GM19468 (cell line): ENCODE data around the gene EIF2S1.
"Not testable (repeated sequence)": the region's sequence is repeated elsewhere in the genome, so short reads cannot be mapped to it uniquely, and the experiment has no call there.

Experiments used
- ATAC-seq: cut with Tn5 transposase; IDR thresholded peaks from one replicate; pipeline ENCODE4 v1.9.1; 2021; ENCODE audit warnings: mild to moderate bottlenecking, moderate library complexity, moderate number of reproducible peaks; ENCODE audit not compliant: unreplicated experiment; ENCODE audit errors: extremely low read depth

The EIF2S1 gene

DNA sequence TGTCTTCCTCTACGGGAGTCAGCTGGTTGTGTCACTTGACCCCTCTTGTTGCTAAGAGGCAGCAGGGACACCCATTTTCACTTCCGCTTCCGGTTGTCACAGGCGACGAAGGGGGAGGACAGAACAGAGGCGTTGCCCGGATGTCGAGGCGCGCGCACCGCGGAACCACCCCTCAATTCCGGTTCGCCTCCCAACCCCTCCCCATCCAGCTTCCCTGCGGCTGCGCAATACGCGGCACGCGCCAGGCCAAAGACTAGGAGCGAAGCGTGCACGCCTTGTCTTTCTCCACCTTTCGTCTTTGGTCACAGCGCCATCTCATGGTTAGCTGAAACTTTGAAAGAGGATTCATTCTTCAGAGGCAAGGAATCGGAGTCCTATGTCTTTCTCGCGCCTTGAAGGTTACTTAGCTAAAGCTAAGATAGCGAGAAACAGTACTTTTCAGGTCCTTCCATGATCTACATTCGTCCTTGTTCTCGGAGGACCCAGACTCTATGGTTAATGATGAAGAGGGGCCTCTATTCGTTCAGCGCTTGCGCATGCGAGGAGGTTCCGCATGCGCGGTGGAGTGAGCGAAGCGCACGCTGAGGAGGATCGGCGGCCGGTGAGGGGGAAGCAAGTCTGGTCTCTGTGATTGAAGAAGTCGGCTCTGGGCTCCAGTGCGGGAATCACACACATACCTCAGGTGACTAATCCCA is at the start of gene EIF2S1, which contains the start of gene ATP6V1D:
Gene EIF2S1, plus strand, starts transcription at position 554 of the 695 bp plus-strand sequence. CDS start 4,440 bp downstream, outside the sequence.
Gene ATP6V1D, minus strand, starts transcription at position 30 of the 695 bp plus-strand sequence. CDS start 106 bp downstream, outside the sequence.
- peak; percentile 89 for ATAC-seq

DNA sequence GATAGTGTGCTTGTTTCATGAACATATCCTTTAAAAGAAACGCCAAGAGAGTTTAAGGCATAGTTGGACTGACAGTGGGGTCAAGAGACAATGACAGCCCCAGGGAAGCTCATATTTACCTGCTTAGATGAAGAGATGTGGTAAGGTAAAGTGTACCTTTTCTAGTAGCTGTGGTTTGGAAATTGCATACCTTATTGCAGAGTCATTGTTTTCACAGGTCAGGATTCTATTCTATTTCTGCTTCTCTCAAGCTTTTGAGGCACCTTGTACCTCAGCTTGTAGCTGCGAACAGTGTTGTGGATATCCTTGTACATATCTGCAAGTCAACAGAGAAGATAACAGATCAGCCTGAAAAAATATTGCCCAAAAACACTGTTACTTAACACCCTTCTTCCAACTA is 48.3 kb upstream of the EIF2S1 start:
- ATAC-seq, result no peak

DNA sequence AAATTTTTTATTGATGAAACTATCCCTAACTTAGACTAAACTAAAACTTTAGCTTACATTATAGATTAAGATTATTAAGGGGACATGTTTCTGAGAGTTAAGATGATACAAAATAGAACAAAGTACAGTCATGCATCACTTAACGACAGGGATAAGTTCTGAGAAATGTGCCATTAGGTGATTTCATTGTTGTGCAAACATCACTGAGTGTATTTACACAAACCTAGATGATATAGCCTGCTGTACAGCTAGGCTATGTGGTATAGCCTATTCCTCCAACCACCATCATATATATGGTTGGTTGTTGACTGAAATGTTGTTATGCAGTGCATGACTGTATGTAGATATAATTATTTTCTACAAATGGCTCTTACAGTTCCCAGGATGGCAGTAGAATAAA is 47.0 kb upstream of the EIF2S1 start:
- ATAC-seq, result no peak

DNA sequence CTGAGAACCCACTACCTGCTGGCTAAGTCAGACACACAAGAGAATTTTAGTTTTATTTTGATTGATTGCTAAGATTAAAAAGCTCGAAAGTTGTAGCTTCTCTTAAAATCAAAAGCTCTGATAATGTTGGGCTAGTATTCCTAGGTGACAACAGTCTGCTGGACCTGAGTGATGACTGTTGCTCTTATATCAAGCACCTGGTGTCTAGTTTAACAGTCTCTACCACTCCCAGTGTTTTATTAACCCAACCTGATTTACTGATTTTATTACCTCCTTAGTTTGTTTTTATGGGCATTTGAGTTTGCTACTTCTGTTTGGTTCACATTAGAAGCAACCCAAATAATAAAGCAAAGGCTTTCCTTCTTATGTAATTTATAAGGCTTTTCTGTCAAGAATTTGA is 42.3 kb upstream of the EIF2S1 start:
- no peak for ATAC-seq

DNA sequence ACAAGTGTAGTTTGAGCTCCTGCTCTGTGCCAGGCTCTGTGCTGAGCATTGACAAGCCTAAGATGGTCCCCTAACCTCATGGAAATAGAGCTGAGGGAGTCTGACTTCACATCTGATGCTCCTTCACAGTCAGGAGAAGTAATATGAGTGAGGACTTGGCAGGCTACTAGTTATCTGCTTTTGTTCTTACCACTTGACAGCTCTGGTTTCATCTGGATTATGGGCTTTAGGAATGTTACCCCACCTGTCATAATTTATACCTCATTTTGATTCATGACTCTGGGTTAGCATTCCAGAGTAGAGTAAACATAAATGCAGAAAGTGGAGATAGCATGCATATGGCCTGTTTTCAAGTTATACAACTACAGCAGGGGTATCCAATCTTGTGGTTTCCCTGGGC is 41.0 kb upstream of the EIF2S1 start:
- ATAC-seq, result no peak

DNA sequence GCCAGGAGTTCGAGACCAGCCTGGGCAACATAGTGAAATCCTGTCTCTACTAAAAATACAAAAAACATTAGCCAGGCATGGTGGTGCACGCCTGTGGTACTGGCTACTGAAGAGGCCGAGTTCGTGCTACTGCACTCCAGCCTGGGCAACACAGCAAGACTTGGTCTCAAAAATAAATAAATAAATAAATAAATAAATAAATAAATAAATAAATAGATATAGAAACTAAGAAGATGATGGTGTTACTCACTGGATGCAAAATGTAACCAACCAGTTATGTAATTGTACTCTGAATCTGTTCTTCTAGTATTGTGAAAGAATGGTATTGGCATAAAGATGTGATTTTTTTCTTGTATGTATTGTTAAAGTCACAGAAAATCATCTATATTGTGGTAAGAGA is 30.5 kb upstream of the EIF2S1 start:
- ATAC-seq, result not testable (repeated sequence)

DNA sequence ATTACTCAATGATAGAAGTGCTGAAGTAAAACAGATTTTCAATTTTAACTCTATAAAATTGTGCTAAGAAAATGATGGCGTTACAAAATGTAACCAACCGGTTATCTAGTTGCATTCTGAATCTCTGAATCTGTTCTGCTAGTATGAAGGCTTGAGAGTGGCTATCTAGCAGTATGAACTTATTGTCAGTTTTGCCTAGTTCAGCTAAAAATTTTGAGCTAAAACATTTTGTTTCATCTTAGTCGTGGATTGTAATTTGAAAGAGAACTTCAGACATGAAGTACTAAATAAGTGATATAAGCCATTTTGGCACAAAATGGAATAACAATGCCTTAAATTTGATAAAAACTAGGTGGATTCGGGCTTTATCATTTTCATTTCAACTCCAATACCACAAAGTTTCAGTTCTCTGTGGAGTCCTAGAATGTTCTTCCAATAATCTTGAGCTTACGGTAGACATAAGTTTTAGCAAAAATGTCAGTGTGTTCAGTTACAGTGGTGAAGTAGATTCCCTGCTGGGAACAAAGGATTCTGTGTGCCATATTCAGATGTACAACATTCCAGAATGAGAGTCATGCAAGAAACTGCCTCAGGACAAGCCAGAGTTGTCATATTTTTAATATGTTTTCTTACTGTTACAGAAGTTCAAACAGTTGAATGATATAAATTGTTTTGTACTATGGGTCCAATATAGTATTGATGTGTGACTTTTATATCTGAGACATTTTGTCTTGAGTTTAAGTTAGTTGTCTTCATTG is 28.6 kb upstream of the EIF2S1 start:
- no peak for ATAC-seq

DNA sequence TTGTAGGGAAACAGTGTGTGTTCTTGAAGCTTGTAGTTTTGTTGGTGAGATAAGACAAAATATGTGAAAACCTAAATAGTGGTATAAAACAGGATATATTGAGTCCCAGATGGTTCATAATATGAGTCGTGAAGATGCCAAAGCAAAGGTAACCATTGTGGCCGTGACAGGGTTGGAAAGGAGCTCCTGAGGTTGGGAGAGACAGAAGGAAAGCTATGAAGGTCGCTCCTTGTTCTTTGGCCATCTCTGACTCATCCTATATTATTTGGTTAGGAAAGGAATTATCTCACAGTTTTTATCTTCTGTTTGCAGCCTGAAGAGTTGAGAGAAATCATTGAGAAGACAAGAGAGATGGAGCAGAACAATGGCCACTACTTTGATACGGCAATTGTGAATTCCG is 27.7 kb upstream of the EIF2S1 start:
- ATAC-seq, result no peak

DNA sequence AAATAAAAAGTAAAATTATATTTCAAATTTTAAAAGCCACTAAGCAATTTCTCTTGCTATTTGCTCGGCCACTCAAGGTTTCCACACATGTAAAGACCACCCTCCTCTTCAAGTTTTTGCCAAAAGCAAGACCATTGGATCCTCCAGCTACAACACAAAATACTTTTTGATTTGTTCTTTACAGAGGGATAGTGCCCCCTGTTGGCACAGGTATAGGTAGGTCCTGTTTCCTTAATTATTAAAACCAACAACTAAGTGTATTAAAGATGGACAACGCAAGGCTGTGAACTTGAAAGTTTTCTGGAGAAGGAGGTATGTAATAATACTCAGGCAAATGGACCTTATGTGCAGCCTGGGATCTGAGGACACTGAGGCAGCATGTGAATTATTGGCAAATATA is 24.3 kb upstream of the EIF2S1 start:
- no peak for ATAC-seq

DNA sequence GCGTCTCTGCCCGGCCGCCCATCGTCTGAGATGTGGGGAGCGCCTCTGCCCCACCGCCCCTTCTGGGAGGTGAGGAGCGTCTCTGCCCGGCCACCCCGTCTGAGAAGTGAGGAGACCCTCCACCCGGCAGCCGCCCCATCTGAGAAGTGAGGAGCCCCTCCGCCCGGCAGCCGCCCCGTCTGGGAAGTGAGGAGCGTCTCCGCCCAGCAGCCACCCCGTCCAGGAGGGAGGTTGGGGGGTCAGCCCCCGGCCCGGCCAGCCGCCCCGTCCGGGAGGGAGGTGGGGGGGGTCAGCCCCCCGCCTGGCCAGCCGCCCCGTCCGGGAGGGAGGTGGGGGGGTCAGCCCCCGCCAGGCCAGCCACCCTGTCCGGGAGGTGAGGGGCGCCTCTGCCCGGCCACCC is 18.9 kb upstream of the EIF2S1 start:
- not testable (repeated sequence) for ATAC-seq

DNA sequence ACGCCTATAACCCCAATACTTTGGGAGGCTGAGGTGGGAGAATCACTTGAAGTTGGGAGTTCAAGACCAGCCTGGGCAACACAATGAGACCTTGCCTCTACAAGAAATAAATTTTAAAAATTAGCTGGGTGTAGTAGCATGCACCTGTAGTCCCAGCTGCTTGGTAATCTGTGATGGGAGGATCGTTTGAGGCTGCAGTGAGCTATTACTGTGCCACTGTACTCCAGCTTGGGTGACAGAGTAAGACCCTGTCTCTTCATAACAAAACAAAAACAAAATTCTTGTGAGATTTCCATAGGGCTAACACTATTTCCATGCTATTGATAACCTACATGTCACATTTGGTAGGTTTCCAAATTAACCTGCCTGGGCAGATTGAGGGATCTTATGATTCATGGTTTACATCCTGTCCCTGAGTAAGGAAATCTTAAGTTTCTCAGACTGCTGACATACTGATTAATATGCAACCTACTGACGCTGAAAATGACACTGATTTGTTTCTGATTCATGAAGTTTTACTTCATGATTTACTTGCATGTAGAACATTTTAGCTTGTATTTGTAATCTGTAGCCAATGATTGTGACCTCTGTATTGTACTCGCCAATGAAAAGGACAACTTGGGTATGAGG is 16.4 kb upstream of the EIF2S1 start:
- ATAC-seq, result no peak

DNA sequence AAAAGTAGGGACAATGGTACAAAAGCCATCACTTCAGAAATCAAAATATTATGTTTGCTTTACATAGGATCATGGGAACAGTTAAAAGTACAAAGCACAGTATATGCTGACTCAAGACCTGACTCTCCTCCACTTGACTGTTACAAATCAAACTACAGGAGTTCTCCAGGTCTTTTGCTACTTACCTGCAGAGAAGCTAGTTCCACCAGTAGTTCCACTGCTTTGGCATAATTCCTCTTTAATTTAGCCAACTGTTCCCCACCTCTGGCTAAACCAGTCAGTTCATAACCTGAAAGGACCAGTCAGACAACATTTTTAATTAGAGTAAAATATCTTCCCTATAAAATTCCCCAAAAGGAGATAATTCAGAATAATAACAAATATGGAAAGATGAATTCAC is 14.5 kb upstream of the EIF2S1 start:
- no peak for ATAC-seq

DNA sequence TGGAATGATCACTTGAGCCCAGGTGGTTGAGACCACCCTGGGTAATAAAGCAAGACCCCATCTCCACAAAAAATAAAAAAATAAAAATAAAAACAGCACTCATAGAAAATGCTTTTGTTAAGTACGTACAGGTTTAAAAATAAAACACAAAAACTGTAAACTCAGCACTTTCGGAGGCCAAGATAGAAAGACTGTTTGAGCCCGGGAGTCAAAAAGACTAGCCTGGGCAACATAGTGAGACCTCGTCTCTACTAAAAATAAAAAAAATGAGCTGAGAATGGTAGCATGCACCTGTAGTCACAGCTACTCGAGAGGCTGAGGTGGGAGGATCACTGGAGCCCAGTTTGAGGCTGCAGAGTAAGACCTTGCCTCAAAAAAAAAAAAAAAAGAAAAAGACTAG is 8.1 kb upstream of the EIF2S1 start:
- ATAC-seq, result no peak

DNA sequence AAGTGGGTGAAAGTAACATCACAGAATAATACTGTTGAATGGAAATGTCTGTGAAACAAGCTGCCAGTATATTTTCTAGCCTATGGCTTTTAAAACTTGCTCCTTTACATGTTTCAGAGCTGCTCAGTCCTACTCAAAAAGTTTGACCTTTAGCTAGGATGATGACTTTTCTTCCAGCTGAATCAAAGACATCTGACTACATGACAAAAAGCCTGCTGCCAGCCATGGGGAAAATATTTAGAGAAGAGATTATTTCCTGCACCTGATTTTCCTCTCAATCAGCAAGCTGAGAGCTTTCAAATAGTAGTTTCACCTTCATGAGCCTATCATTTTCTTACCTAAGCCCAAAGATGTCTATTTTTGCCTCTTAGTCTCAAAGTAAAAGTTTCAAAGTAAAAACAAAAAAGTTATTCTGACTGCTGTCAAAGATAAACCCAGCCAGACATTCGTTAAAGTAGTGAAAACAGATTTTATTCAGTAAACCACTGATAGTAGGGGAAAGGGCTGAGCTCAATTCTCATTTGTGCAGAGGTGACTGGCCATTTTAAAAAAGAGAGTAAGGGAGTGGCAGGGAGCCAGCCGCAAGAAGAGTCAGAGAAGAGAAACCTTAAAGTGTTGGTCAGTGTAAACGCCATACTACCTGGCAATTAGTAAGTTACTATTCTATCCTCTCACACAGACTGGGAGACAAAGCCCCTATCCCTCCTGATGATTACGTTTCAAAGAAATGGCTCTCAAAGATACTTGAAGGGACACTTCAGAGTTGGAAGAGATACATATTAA is 2.8 kb upstream of the EIF2S1 start:
- ATAC-seq, result no peak

DNA sequence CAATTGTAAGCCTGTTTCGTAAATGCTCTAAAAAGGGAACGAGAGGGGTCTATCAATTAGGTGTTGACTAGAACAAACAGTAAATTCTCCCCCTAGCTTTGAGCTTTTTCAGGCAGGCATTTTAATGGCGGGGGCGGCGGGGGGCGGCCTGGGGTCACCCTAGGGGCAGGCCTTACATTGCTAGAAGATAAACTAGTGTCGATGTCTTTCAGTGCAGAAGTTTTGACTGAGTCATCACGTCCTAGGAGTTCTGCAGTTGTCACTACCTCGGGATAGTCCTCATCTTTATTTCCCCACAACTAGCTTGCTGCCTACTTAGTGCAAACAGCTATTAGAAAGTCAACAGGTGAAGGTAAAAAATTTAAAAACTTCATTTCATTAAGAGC is 2.2 kb upstream of the EIF2S1 start:
- no peak for ATAC-seq

DNA sequence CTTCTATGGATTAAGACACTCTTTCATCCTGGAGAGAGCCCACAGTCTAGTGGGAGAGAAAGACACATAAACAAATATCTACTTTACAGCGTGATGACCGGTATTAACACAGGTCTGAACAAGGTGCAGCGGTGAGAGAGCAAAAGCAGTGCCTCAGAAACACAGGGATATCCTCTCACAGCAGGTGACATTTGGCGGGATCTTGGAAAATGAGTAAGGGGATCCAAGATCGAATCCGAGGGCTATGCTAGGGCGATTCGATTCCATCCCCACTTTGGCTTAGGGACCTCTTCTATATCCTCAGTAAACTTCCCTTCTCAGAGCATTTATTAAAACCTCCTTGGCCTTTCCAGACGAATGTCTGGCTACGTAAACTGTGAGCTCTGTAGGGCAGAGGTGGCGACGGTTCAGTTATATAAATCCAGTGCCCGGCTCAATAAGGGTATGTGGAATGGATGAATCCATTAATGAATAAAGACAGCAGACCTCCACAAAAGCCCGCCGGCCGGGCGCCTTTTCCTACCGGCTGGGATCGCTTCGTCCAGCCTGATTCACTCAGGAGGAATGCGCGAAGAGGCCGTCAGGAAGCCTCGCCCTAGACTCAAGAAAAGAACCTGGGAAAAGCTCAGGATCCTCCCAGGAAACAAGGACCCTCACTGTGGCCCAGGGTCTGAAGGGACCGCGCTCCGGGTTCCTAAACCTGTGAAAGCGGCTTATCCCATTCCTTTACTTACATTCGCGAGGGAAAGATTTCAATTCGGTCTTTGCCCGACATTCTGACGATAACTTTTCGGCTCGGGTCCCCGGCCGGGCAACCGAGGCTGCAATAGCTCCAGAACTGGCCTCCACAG is 979 bp upstream of the EIF2S1 start:
- no peak for ATAC-seq

DNA sequence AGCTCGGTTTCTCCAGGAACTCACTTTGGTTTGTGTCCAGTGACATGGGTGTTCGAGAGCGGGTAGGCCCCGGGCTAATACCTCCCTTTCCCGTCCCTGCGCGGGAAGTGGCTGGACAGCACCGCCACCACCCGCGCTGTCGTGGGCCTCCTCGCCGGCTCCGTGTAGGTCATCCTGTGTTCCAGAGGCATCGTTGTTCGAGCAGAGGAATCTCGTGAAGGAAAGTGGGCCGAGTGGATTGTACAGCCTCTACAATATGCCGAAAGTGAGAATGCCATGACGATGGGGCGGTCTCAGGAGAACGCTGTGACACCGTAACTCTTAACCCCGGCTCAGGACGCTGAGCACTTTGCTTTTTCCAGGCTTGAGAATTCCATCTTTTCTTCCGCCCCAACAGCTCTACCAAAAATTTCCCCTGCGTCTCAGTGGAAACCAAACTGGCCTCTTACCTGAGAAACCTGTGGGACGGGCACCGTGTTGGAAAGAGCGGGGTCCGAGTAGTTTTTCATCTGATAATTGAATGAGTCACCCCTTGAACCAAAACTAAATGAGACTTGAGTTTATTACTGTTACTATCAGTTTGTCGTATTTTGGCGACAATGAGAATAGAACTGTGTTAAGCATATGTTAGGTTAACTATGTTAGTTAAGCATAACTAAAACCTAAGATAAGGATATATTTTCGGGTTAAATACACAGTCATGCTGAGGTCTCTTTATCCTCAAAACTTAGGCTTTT is 510 bp downstream of the EIF2S1 start:
- ATAC-seq, result peak; percentile 1

DNA sequence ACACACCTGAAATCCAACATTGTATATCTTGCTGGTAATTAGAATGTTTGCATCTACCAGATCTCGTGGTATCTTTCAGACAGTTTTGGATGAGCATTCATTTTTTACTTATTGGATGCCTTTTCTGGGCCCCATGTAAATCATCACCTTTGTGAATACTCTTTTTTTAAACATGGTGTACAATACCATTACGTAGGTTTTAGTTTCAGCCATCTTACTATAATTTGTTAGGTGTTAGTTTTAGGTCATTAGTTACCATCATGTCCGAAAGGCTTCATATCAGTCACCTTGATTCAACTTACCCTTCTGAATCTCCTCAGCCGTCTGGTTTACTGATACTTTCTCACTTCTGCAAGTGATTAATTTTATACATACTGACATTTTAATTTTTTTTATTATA is 5.3 kb downstream of the EIF2S1 start:
- no peak for ATAC-seq

DNA sequence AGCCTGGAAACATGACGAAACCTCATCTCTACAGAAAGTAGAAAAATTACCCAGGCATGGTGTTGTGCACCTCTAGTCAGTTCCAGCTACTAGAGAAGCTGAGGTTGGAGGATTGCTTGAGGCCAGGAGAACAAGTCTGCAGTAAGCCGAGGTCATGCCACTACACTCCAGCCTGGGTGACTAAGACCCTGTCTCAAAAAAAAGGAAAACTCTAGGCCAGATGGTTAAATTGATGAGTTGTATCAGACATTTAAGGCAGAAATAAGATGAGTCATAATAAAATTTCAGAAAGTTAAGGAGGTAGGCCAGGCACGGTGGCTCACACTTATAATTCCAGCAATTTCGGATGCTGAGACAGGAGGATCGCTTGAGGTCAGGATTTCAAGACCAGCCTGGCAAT is 10.7 kb downstream of the EIF2S1 start:
- ATAC-seq, result no peak
